T-helper 1 cell treated with Interleukin-12 subunit alpha and Interleukin-12 subunit beta and Interleukin-4 antibody, amounts not matched to agents 30 μg/mL and 1 μg/mL, for 36 hours (primary cell): ENCODE results near the gene VENTX.

Source experiments
- H3K27ac Mint-ChIP-seq: one replicate; pipeline ENCODE4 v1.8.0; 2021; ENCODE audit warnings: mild to moderate bottlenecking, mixed read lengths
- H3K27me3 Mint-ChIP-seq: one replicate; pipeline ENCODE4 v1.8.0; 2021; ENCODE audit warnings: low read depth, mixed read lengths
- H3K36me3 Mint-ChIP-seq: one replicate; pipeline ENCODE4 v1.8.0; 2021; ENCODE audit warnings: low read depth, mixed read lengths
- H3K4me1 Mint-ChIP-seq: one replicate; pipeline ENCODE4 v1.8.0; 2021; ENCODE audit warnings: low read depth, mixed read lengths
- H3K4me3 Mint-ChIP-seq: one replicate; pipeline ENCODE4 v1.8.0; 2021; ENCODE audit warnings: mild to moderate bottlenecking, moderate library complexity, mixed read lengths
- H3K9me3 Mint-ChIP-seq: one replicate; pipeline ENCODE4 v1.8.0; 2021; ENCODE audit warnings: mixed read lengths

The VENTX gene

GRCh38 chr10:133198621-133199487, 38.8 kb upstream of the VENTX start:
- Mint-ChIP-seq H3K27me3 (no peaks in the 10 kb centered on the region), H3K4me3 (no peak overlapping the region), H3K36me3 (no peaks in the 10 kb centered on the region), H3K9me3 (no peaks in the 10 kb centered on the region), H3K27ac (no peak overlapping the region), H3K4me1 (no peaks in the 10 kb centered on the region)

GRCh38 chr10:133199488-133199885, 38.2 kb upstream of the VENTX start:
- Mint-ChIP-seq H3K4me1 (no peaks in the 10 kb centered on the region), H3K27ac (no peak overlapping the region)

GRCh38 chr10:133199992-133200611, 37.6 kb upstream of the VENTX start:
- H3K4me1 Mint-ChIP-seq, result no peaks in the 10 kb centered on the region
- no peak overlapping the region for H3K4me3 Mint-ChIP-seq
- no peak overlapping the region for H3K27ac Mint-ChIP-seq
- H3K9me3 Mint-ChIP-seq, result no peaks in the 10 kb centered on the region
- H3K27me3 Mint-ChIP-seq, result no peaks in the 10 kb centered on the region
- no peaks in the 10 kb centered on the region for H3K36me3 Mint-ChIP-seq

More at GRCh38 chr10:133199488-133199885, 38.2 kb upstream of the VENTX start:
- H3K4me3 Mint-ChIP-seq, result no peak overlapping the region
- H3K36me3 Mint-ChIP-seq, result no peaks in the 10 kb centered on the region
- H3K9me3 Mint-ChIP-seq, result no peaks in the 10 kb centered on the region
- H3K27me3 Mint-ChIP-seq, result no peaks in the 10 kb centered on the region

- Mint-ChIP-seq H3K9me3 (no peaks in the 10 kb centered on the region), H3K4me3 (no peak overlapping the region), H3K27me3 (no peaks in the 10 kb centered on the region), H3K4me1 (no peaks in the 10 kb centered on the region), H3K27ac (no peak overlapping the region), H3K36me3 (no peaks in the 10 kb centered on the region)
These were observed 37.0 kb upstream of the VENTX start for GRCh38 chr10:133200621-133201031.

GRCh38 chr10:133201151-133201947, 36.3 kb upstream of the VENTX start:
- Mint-ChIP-seq H3K27me3 (no peaks in the 10 kb centered on the region), H3K27ac (no peak overlapping the region), H3K4me1 (no peaks in the 10 kb centered on the region), H3K9me3 (no peaks in the 10 kb centered on the region), H3K36me3 (no peaks in the 10 kb centered on the region), H3K4me3 (no peak overlapping the region)

- Mint-ChIP-seq H3K9me3 (no peaks in the 10 kb centered on the region), H3K4me1 (no peaks in the 10 kb centered on the region)
These were observed 35.5 kb upstream of the VENTX start for GRCh38 chr10:133201948-133202725.

GRCh38 chr10:133202778-133203651, 34.6 kb upstream of the VENTX start:
- Mint-ChIP-seq H3K4me3 (no peak overlapping the region), H3K27ac (no peak overlapping the region), H3K9me3 (no peaks in the 10 kb centered on the region), H3K36me3 (no peaks in the 10 kb centered on the region), H3K4me1 (no peaks in the 10 kb centered on the region), H3K27me3 (no peaks in the 10 kb centered on the region)

More at GRCh38 chr10:133201948-133202725, 35.5 kb upstream of the VENTX start:
- no peak overlapping the region for H3K27ac Mint-ChIP-seq
- H3K36me3 Mint-ChIP-seq, result no peaks in the 10 kb centered on the region
- no peaks in the 10 kb centered on the region for H3K27me3 Mint-ChIP-seq
- H3K4me3 Mint-ChIP-seq, result no peak overlapping the region

GRCh38 chr10:133203652-133204195, 33.9 kb upstream of the VENTX start:
- H3K27me3 Mint-ChIP-seq, result no peaks in the 10 kb centered on the region
- no peak overlapping the region for H3K27ac Mint-ChIP-seq
- H3K4me1 Mint-ChIP-seq, result no peaks in the 10 kb centered on the region
- no peaks in the 10 kb centered on the region for H3K36me3 Mint-ChIP-seq
- no peak overlapping the region for H3K4me3 Mint-ChIP-seq
- H3K9me3 Mint-ChIP-seq, result no peaks in the 10 kb centered on the region

- Mint-ChIP-seq H3K4me1 (no peaks in the 10 kb centered on the region), H3K9me3 (no peaks in the 10 kb centered on the region), H3K4me3 (no peak overlapping the region), H3K27me3 (no peaks in the 10 kb centered on the region), H3K36me3 (no peaks in the 10 kb centered on the region), H3K27ac (no peak overlapping the region)
These were observed 33.2 kb upstream of the VENTX start for GRCh38 chr10:133204226-133205015.

- Mint-ChIP-seq H3K27ac (no peak overlapping the region), H3K9me3 (no peaks in the 10 kb centered on the region), H3K4me3 (no peak overlapping the region), H3K36me3 (no peaks in the 10 kb centered on the region), H3K27me3 (no peaks in the 10 kb centered on the region), H3K4me1 (no peaks in the 10 kb centered on the region)
These were observed 32.5 kb upstream of the VENTX start for GRCh38 chr10:133205146-133205545.

- no peak overlapping the region for H3K27ac Mint-ChIP-seq
- H3K4me1 Mint-ChIP-seq, result peaks cover 2% of the 10 kb centered on the region
- no peaks in the 10 kb centered on the region for H3K9me3 Mint-ChIP-seq
- no peaks in the 10 kb centered on the region for H3K36me3 Mint-ChIP-seq
- H3K27me3 Mint-ChIP-seq, result no peaks in the 10 kb centered on the region
- H3K4me3 Mint-ChIP-seq, result no peak overlapping the region
These were observed 31.2 kb upstream of the VENTX start for GRCh38 chr10:133206356-133207040.

- H3K9me3 Mint-ChIP-seq, result no peaks in the 10 kb centered on the region
- H3K27me3 Mint-ChIP-seq, result no peaks in the 10 kb centered on the region
- H3K4me3 Mint-ChIP-seq, result no peak overlapping the region
- H3K4me1 Mint-ChIP-seq, result peaks cover 2% of the 10 kb centered on the region
- no peaks in the 10 kb centered on the region for H3K36me3 Mint-ChIP-seq
- H3K27ac Mint-ChIP-seq, result no peak overlapping the region
These were observed 30.5 kb upstream of the VENTX start for GRCh38 chr10:133207041-133207600.
